GM12891 (cell line): Measurements from ENCODE around the gene NAALAD2.

Experiments
- POLR2A ChIP-seq: IDR thresholded peaks from 2 replicates; pipeline ENCODE4 v1.6.1; 2011; ENCODE audit warnings: low read depth, low read length, control low read depth
- POLR2AphosphoS5 ChIP-seq: IDR thresholded peaks from 2 replicates; pipeline ENCODE4 v1.6.1; 2011; ENCODE audit warnings: low read depth, low read length, control low read depth

DNA sequence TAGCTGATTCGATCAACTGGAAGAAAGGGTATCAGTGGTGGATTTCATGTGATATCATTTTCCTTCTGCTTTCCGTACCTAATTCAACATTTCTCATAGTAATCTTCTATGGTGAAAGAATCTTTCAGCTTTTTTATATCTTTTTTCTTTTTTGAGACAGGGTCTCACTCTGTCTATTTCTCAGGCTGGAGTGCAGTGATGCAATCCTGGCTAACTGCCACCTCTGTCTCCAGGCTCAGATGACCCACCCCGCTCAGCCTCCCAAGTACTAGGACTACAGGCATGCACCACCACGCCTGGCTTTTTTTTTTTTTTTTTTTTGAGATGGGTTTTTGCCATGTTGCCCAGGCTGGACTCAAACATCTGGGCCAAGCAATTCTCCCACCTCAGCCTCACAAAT, 107.0 kb downstream of the NAALAD2 start:
- TF ChIP-seq POLR2A (no peak), POLR2AphosphoS5 (no peak)
